Stimulated activated effector memory CD8-positive, alpha-beta T cell treated with anti-CD3 and anti-CD28 coated beads, Interleukin-12 subunit alpha, Interleukin-12 subunit beta, amount 100 ng/mL, for 72 hours (primary cell): Measurements from ENCODE around the gene LRSAM1.

ENCODE experiments used
- ATAC-seq: fragments of 150-1000 bp; cut with Tn5 transposase; 2 replicates; pipeline ENCODE4 v1.10.0; 2021
- DNase-seq, 2 donors: peaks; one replicate each; pipeline ENCODE4 v3.0.0; 2021 to 2022; ENCODE audit warnings: low spot score in 2 of 2
- H3K27ac Mint-ChIP-seq: one replicate; pipeline ENCODE4 v1.8.0; 2022; ENCODE audit warnings: mild to moderate bottlenecking, mixed read lengths
- H3K36me3 Mint-ChIP-seq: one replicate; pipeline ENCODE4 v1.8.0; 2022; ENCODE audit warnings: mild to moderate bottlenecking, mixed read lengths
- H3K4me1 Mint-ChIP-seq: one replicate; pipeline ENCODE4 v1.8.0; 2022; ENCODE audit warnings: mixed read lengths
- H3K4me3 Mint-ChIP-seq: one replicate; pipeline ENCODE4 v1.8.0; 2022; ENCODE audit warnings: mild to moderate bottlenecking, mixed read lengths
- H3K9me3 Mint-ChIP-seq: one replicate; pipeline ENCODE4 v1.8.0; 2022; ENCODE audit warnings: mixed read lengths

Gene LRSAM1

GRCh38 chr9:127450830-127451607 is at the start of gene LRSAM1, which contains the start of gene RPL12:
TSS of gene LRSAM1 (plus strand) at chr9:127451510. CDS start at chr9:127454528, 3,018 bp downstream.
TSS of gene RPL12 (minus strand) at chr9:127451406. CDS start at chr9:127451317, 89 bp downstream.
- Mint-ChIP-seq H3K4me1 (peaks cover 60% of the 10 kb centered on the region), H3K4me3 (peak within 1 kb of the TSS; percentile 86), H3K27ac (peak within 1 kb of the TSS; percentile 97), H3K9me3 (no peaks in the 10 kb centered on the region), H3K36me3 (peaks cover 76% of the 10 kb centered on the region)
- ATAC-seq (peak; percentile 81), DNase-seq (peak; percentile 100)

- no peak overlapping the region for H3K4me3 Mint-ChIP-seq
- H3K36me3 Mint-ChIP-seq, result peaks cover 6% of the 10 kb centered on the region
- DNase-seq (no peak), ATAC-seq (no peak)
- H3K27ac Mint-ChIP-seq, result no peak overlapping the region
- H3K9me3 Mint-ChIP-seq, result no peaks in the 10 kb centered on the region
- H3K4me1 Mint-ChIP-seq, result peaks cover 9% of the 10 kb centered on the region
Measured at GRCh38 chr9:127402401-127403090, 48.8 kb upstream of the LRSAM1 start.

- Mint-ChIP-seq H3K27ac (no peak overlapping the region), H3K9me3 (no peaks in the 10 kb centered on the region), H3K4me1 (peaks cover 1% of the 10 kb centered on the region), H3K36me3 (peaks cover 6% of the 10 kb centered on the region), H3K4me3 (no peak overlapping the region)
- ATAC-seq (no peak), DNase-seq (no peak)
Measured at GRCh38 chr9:127403507-127404192, 47.7 kb upstream of the LRSAM1 start.

- Mint-ChIP-seq H3K27ac (no peak overlapping the region), H3K9me3 (no peaks in the 10 kb centered on the region), H3K36me3 (peaks cover 6% of the 10 kb centered on the region), H3K4me3 (no peak overlapping the region), H3K4me1 (no peaks in the 10 kb centered on the region)
- DNase-seq (no peak), ATAC-seq (no peak)
Measured at GRCh38 chr9:127404631-127405030, 46.7 kb upstream of the LRSAM1 start.

GRCh38 chr9:127405344-127406125 is 45.8 kb upstream of the LRSAM1 start:
- H3K27ac Mint-ChIP-seq, result no peak overlapping the region
- H3K9me3 Mint-ChIP-seq, result no peaks in the 10 kb centered on the region
- H3K36me3 Mint-ChIP-seq, result peaks cover 2% of the 10 kb centered on the region
- DNase-seq (no peak), ATAC-seq (no peak)
- H3K4me1 Mint-ChIP-seq, result no peaks in the 10 kb centered on the region
- no peak overlapping the region for H3K4me3 Mint-ChIP-seq

- H3K9me3 Mint-ChIP-seq, result no peaks in the 10 kb centered on the region
- H3K36me3 Mint-ChIP-seq, result no peaks in the 10 kb centered on the region
- H3K4me1 Mint-ChIP-seq, result no peaks in the 10 kb centered on the region
- no peak overlapping the region for H3K27ac Mint-ChIP-seq
- no peak overlapping the region for H3K4me3 Mint-ChIP-seq
- no peak for ATAC-seq
- DNase-seq, result no peak
Measured at GRCh38 chr9:127406799-127407491, 44.4 kb upstream of the LRSAM1 start.

GRCh38 chr9:127407492-127407843 is 43.8 kb upstream of the LRSAM1 start:
- Mint-ChIP-seq H3K9me3 (no peaks in the 10 kb centered on the region), H3K4me1 (no peaks in the 10 kb centered on the region), H3K4me3 (no peak overlapping the region), H3K27ac (no peak overlapping the region), H3K36me3 (no peaks in the 10 kb centered on the region)
- DNase-seq, result no peak
- no peak for ATAC-seq

- DNase-seq, result no peak
Measured at GRCh38 chr9:127411122-127411521, 40.2 kb upstream of the LRSAM1 start.

GRCh38 chr9:127415141-127415540 is 36.2 kb upstream of the LRSAM1 start:
- H3K36me3 Mint-ChIP-seq, result no peaks in the 10 kb centered on the region
- peaks cover 14% of the 10 kb centered on the region for H3K4me1 Mint-ChIP-seq
- DNase-seq (no peak), ATAC-seq (no peak)
- H3K9me3 Mint-ChIP-seq, result no peaks in the 10 kb centered on the region
- H3K27ac Mint-ChIP-seq, result no peak overlapping the region
- no peak overlapping the region for H3K4me3 Mint-ChIP-seq

More at GRCh38 chr9:127411122-127411521, 40.2 kb upstream of the LRSAM1 start:
- ATAC-seq, result no peak
- Mint-ChIP-seq H3K27ac (no peak overlapping the region), H3K4me3 (no peak overlapping the region), H3K9me3 (no peaks in the 10 kb centered on the region), H3K4me1 (no peaks in the 10 kb centered on the region), H3K36me3 (no peaks in the 10 kb centered on the region)

GRCh38 chr9:127415657-127416056 is 35.7 kb upstream of the LRSAM1 start:
- no peak for ATAC-seq
- H3K9me3 Mint-ChIP-seq, result no peaks in the 10 kb centered on the region
- no peak for DNase-seq

GRCh38 chr9:127417131-127418036 is 33.9 kb upstream of the LRSAM1 start:
- DNase-seq, result no peak

More at GRCh38 chr9:127415657-127416056, 35.7 kb upstream of the LRSAM1 start:
- Mint-ChIP-seq H3K36me3 (no peaks in the 10 kb centered on the region), H3K4me1 (peaks cover 14% of the 10 kb centered on the region), H3K27ac (no peak overlapping the region), H3K4me3 (no peak overlapping the region)

GRCh38 chr9:127418037-127418471 is 33.3 kb upstream of the LRSAM1 start:
- Mint-ChIP-seq H3K4me1 (peaks cover 23% of the 10 kb centered on the region), H3K36me3 (no peaks in the 10 kb centered on the region), H3K4me3 (no peak overlapping the region), H3K9me3 (no peaks in the 10 kb centered on the region), H3K27ac (no peak overlapping the region)
- ATAC-seq (peak; percentile 80), DNase-seq (peak in 1 of 2 donors; percentile 57)

More at GRCh38 chr9:127417131-127418036, 33.9 kb upstream of the LRSAM1 start:
- Mint-ChIP-seq H3K4me3 (no peak overlapping the region), H3K36me3 (no peaks in the 10 kb centered on the region), H3K4me1 (peaks cover 16% of the 10 kb centered on the region), H3K27ac (no peak overlapping the region), H3K9me3 (no peaks in the 10 kb centered on the region)
- ATAC-seq, result no peak

- ATAC-seq (no peak), DNase-seq (no peak)
- Mint-ChIP-seq H3K36me3 (peaks cover 8% of the 10 kb centered on the region), H3K4me1 (peaks cover 30% of the 10 kb centered on the region), H3K4me3 (no peak overlapping the region), H3K27ac (no peak overlapping the region), H3K9me3 (no peaks in the 10 kb centered on the region)
Measured at GRCh38 chr9:127419348-127419747, 32.0 kb upstream of the LRSAM1 start.
